HG03095 (cell line): ENCODE data around the gene ZBTB21.
"Not testable (repeated sequence)": the region's sequence is repeated elsewhere in the genome, so short reads cannot be mapped to it uniquely, and the experiment has no call there.

ENCODE experiments used
- ATAC-seq: cut with Tn5 transposase; IDR thresholded peaks from one replicate; pipeline ENCODE4 v1.9.1; 2021; ENCODE audit warnings: moderate library complexity; ENCODE audit not compliant: unreplicated experiment

The ZBTB21 gene

GRCh38 chr21:41971891-41972290 is 38.3 kb downstream of the ZBTB21 start:
- no peak for ATAC-seq

GRCh38 chr21:41970751-41971653 is 39.2 kb downstream of the ZBTB21 start:
- ATAC-seq: no peak

- ATAC-seq: no peak
Measured at GRCh38 chr21:41970106-41970391, 40.1 kb downstream of the ZBTB21 start.

GRCh38 chr21:41967708-41968107 is 42.5 kb downstream of the ZBTB21 start:
- ATAC-seq: no peak

- no peak for ATAC-seq
Measured at GRCh38 chr21:41966872-41967621, 43.1 kb downstream of the ZBTB21 start.

- ATAC-seq: no peak
Measured at GRCh38 chr21:41966041-41966833, 43.9 kb downstream of the ZBTB21 start.

GRCh38 chr21:41965461-41966013 is 44.6 kb downstream of the ZBTB21 start:
- ATAC-seq: no peak

- no peak for ATAC-seq
Measured at GRCh38 chr21:41965045-41965444, 45.1 kb downstream of the ZBTB21 start.

GRCh38 chr21:41964171-41964570 is 46.0 kb downstream of the ZBTB21 start:
- ATAC-seq: no peak

GRCh38 chr21:41962425-41962966 is 47.7 kb downstream of the ZBTB21 start:
- no peak for ATAC-seq

GRCh38 chr21:41961753-41962152 is 48.4 kb downstream of the ZBTB21 start:
- ATAC-seq: no peak

GRCh38 chr21:41961282-41961701 is 48.9 kb downstream of the ZBTB21 start:
- no peak for ATAC-seq

- ATAC-seq: no peak
Measured at GRCh38 chr21:41960386-41960785, 49.8 kb downstream of the ZBTB21 start.

- ATAC-seq: not testable (repeated sequence)
Measured at GRCh38 chr21:41959697-41960096, 50.5 kb downstream of the ZBTB21 start.

GRCh38 chr21:41958886-41959563 is 51.1 kb downstream of the ZBTB21 start:
- no peak for ATAC-seq

GRCh38 chr21:41957991-41958766 is 52.0 kb downstream of the ZBTB21 start:
- no peak for ATAC-seq

GRCh38 chr21:41956926-41957729 is 53.0 kb downstream of the ZBTB21 start:
- ATAC-seq: no peak

- ATAC-seq: no peak
Measured at GRCh38 chr21:41955516-41955915, 54.6 kb downstream of the ZBTB21 start.
